NCI-H146 (cell line): Measurements from ENCODE around the gene FAM13B.

Source experiments
- DNase-seq: peaks from one replicate; lab custom pipeline; 2025; lab: John Stamatoyannopoulos, UW

FAM13B gene

GRCh38 chr5:137894586-137894985, 138.3 kb downstream of the FAM13B start:
- no peak for DNase-seq

DNA sequence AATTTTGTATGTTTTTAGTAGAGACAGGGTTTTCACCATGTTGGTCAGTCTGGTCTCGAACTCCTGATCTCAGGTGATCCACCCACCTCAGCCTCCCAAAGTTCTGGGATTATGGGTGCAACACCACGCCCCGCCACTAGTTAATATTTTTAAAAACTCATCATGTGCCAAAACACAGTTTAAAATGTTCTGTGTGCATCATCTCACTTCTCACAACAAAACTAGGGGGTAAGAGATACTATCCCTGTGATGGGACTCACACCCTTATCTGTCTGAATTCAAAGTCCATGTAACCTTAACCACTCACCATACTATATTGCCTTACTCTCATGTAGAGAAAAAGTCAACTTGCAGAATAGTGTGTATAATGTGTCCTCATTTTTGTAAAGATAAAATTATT, 141.0 kb downstream of the FAM13B start:
- DNase-seq, result no peak

DNA sequence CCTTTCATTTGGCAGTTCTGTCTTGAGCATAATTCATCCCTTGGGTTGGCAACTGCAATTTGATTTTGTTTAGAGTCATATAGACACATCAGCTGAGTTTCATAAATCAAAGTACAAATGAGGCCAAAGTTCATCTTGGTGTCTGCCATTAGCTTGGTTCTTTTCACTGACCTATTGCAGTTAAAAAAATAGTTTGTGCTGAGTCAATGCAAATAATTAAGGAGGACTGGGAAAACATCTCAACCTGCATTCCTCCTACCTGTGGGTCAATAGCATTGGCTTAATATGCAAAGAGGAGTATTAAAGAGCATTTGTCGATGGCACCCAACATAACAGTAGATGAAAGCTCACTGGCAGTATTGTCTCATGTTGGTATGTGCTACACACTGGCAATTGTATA, 142.0 kb downstream of the FAM13B start:
- DNase-seq, result no peak

DNA sequence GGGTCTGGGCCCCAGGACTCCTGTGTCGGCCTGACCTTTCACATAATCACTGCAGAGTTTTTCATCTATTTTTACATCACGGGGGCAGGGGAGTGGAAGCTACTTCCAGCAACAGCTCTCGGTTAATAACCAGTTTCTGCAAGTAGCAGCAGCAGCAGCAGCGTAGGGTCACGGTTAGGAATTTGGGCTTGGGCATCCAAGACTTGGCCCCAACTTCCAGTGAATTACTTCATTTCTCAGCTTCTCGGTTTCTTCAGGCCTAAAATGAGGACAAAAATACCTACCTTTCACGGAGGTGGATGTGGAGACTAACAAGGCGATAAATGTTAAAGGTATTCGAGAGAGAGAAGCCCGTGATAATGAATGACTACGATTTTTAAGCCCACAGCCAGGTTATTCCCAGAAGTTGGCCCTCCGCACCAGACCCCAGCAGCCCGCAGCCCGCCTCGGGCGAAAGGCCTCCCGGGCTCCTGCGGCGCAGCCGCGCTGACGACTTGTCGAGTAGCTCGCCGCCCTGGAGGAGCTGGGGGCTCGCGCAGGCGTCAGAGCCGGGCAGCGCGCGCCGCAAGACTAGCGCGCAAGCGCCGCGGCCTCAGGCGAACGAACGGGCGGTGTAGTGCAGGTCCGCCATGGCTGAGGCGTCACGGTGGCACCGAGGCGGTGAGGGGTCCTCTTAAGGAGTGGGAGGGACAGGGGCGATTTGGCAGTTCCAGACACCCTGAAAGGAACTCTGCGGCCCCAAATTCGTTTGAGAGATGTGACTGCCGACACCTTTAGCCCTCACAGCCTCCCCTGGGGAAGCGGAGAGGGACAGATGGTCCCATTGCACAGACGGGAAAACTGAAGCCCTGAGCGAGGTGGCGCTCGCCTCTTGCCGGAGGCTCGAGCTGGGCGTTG, 143.8 kb downstream of the FAM13B start, which contains the start of gene PKD2L2:
Gene PKD2L2, plus strand, starts transcription at position 595 of the 897 bp plus-strand sequence. Its CDS starts 35 bp downstream, at position 630.
- no peak for DNase-seq

DNA sequence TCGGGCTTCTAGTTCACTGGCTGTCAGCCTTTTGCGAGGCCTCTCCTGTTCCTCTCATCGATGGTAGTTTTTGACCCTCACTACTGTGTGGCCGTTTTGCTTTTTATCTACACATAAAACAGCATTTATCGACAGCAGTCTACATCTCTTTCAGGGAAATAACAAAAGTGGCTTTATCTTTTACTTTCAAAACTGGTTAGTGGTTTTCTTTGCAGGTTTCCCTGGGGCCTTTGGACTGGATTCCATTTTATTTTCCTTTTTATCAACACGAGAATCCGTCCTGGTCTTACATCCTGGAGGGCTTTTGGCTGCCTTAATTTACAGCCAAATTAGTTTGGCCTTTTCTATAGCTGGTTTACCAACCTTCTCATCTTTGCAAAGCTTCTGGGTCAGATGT, 144.4 kb downstream of the FAM13B start:
- no peak for DNase-seq
